ENCODE measurements around the gene PEAK1. TPM values are rescaled to one million over a fixed set of nuclear protein-coding genes. Genes with fewer than 3 reads are reported as not detected.

The PEAK1 gene
- total and polyA plus RNA-seq, 4 donors = 8.6 to 147 (median 40.2) TPM

- WGBS, 2 donors = 91 to 93% methylated on average over 2 of the region's 2 CpGs
- Histone ChIP-seq H3K36me3 (ENCODE audit: control insufficient read depth in 4 of 4, insufficient read depth in 4 of 4, low read length in 4 of 4) (peaks cover 2 to 10% (median 4%) of the 10 kb centered on the region in 4 donors), H3K27me3 (ENCODE audit: control insufficient read depth in 3 of 3, insufficient read depth in 3 of 3, low read length in 2 of 3) (no peaks in the 10 kb centered on the region), H3K4me3 (no peak overlapping the region), H3K9ac (ENCODE audit: insufficient read depth in 1 of 2, low read length in 2 of 2) (no peak overlapping the region), H3K9me3 (ENCODE audit: control insufficient read depth in 4 of 4, insufficient read depth in 3 of 4, low read length in 3 of 4) (peaks cover 0 to 3% (median 0%) of the 10 kb centered on the region in 4 donors), H3K4me1 (ENCODE audit: control insufficient read depth in 5 of 5, insufficient read depth in 5 of 5, low read length in 5 of 5) (no peaks in the 10 kb centered on the region), H3K27ac (ENCODE audit: low read depth in 1 of 2, low read length in 1 of 2) (no peak overlapping the region)
- TF ChIP-seq CTCF (IDR thresholded peaks at IDR 0.05; ENCODE audit: control extremely low read depth, extremely low read depth) = no peak
- DNase-seq (no peak), ATAC-seq (ENCODE audit: insufficient read depth, low FRiP score) (no peak)
Observed at GRCh38 chr15:77239882-77240608, 179.9 kb downstream of the PEAK1 start.

- no peak for TF ChIP-seq CTCF (IDR thresholded peaks at IDR 0.05; ENCODE audit: control extremely low read depth, extremely low read depth)
- no peaks in the 10 kb centered on the region for H3K27me3 ChIP-seq (ENCODE audit: control insufficient read depth in 3 of 3, insufficient read depth in 3 of 3, low read length in 2 of 3)
- peaks cover 2 to 10% (median 4%) of the 10 kb centered on the region in 4 donors for H3K36me3 ChIP-seq (ENCODE audit: control insufficient read depth in 4 of 4, insufficient read depth in 4 of 4, low read length in 4 of 4)
- no peak overlapping the region for H3K9ac ChIP-seq (ENCODE audit: insufficient read depth in 1 of 2, low read length in 2 of 2)
- H3K4me1 ChIP-seq (ENCODE audit: control insufficient read depth in 5 of 5, insufficient read depth in 5 of 5, low read length in 5 of 5) = peaks cover 0 to 4% (median 0%) of the 10 kb centered on the region in 5 donors
- ATAC-seq (ENCODE audit: insufficient read depth, low FRiP score) (no peak), DNase-seq (no peak)
- 99 to 100% methylated on average over 2 of the region's 2 CpGs for WGBS, 2 donors
- H3K27ac ChIP-seq (ENCODE audit: low read depth in 1 of 2, low read length in 1 of 2) = no peak overlapping the region
- peaks cover 0 to 3% (median 0%) of the 10 kb centered on the region in 4 donors for H3K9me3 ChIP-seq (ENCODE audit: control insufficient read depth in 4 of 4, insufficient read depth in 3 of 4, low read length in 3 of 4)
- no peak overlapping the region for H3K4me3 ChIP-seq
Observed at GRCh38 chr15:77235566-77235965, 184.3 kb downstream of the PEAK1 start.

DNA sequence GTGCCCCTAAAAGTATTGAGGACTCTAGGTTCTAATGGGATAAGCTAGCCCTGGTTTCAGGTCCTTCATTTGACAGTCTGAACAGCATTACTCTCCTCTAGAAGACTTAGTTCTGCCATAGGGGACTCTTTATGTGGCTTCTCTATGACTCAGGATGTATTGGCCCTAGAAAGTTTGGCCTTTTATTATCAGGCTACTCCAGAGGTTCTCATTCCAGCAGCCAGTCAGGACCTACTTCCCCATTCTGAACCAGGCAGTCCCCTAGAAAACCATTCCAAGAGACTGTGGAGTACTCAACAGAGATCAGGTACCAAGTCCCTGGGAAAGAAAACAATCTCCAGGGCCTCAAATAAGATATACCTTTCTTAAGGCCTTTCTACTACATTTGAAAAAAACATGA lies 191.1 kb downstream of the PEAK1 start:
- H3K4me3 ChIP-seq = no peak overlapping the region
- H3K36me3 ChIP-seq (ENCODE audit: control insufficient read depth in 4 of 4, insufficient read depth in 4 of 4, low read length in 4 of 4) = no peaks in the 10 kb centered on the region
- no peak overlapping the region for H3K27ac ChIP-seq (ENCODE audit: low read depth in 1 of 2, low read length in 1 of 2)
- H3K27me3 ChIP-seq (ENCODE audit: control insufficient read depth in 3 of 3, insufficient read depth in 3 of 3, low read length in 2 of 3) = no peaks in the 10 kb centered on the region
- TF ChIP-seq CTCF (IDR thresholded peaks at IDR 0.05; ENCODE audit: control extremely low read depth, extremely low read depth) = no peak
- no peaks in the 10 kb centered on the region for H3K9me3 ChIP-seq (ENCODE audit: control insufficient read depth in 4 of 4, insufficient read depth in 3 of 4, low read length in 3 of 4)
- DNase-seq = no peak
- no peak overlapping the region for H3K9ac ChIP-seq (ENCODE audit: insufficient read depth in 1 of 2, low read length in 2 of 2)
- no peak for ATAC-seq (ENCODE audit: insufficient read depth, low FRiP score)
- peaks cover 0 to 26% (median 16%) of the 10 kb centered on the region in 5 donors for H3K4me1 ChIP-seq (ENCODE audit: control insufficient read depth in 5 of 5, insufficient read depth in 5 of 5, low read length in 5 of 5)

All from lung (tissue), 12 donors.